ENCODE data around the gene LIN52.

The LIN52 gene

GRCh38 chr14:74127634-74128033 lies 42.9 kb downstream of the LIN52 start:
- H3K4me3 ChIP-seq (ENCODE audit: control insufficient read depth, low read depth, low read length) = no peak overlapping the region
- no peak for DNase-seq (ENCODE audit: low read depth)
- no peak for TF ChIP-seq CTCF (conservative IDR thresholded peaks at IDR 0.05; ENCODE audit: control insufficient read depth, insufficient read depth, low read depth, low read length)

- no peak for TF ChIP-seq CTCF (conservative IDR thresholded peaks at IDR 0.05; ENCODE audit: control insufficient read depth, insufficient read depth, low read depth, low read length)
- no peak for DNase-seq (ENCODE audit: low read depth)
- no peak overlapping the region for H3K4me3 ChIP-seq (ENCODE audit: control insufficient read depth, low read depth, low read length)
Observed at GRCh38 chr14:74133833-74134481, 49.2 kb downstream of the LIN52 start.

- no peak for TF ChIP-seq CTCF (conservative IDR thresholded peaks at IDR 0.05; ENCODE audit: control insufficient read depth, insufficient read depth, low read depth, low read length)
- no peak for DNase-seq (ENCODE audit: low read depth)
- H3K4me3 ChIP-seq (ENCODE audit: control insufficient read depth, low read depth, low read length) = no peak overlapping the region
Observed at GRCh38 chr14:74134484-74134883, 49.7 kb downstream of the LIN52 start.

- no peak overlapping the region for H3K4me3 ChIP-seq (ENCODE audit: control insufficient read depth, low read depth, low read length)
- peak; percentile 33 for DNase-seq (ENCODE audit: low read depth)
- no peak for TF ChIP-seq CTCF (conservative IDR thresholded peaks at IDR 0.05; ENCODE audit: control insufficient read depth, insufficient read depth, low read depth, low read length)
Observed at GRCh38 chr14:74135426-74135825, 50.7 kb downstream of the LIN52 start.

GRCh38 chr14:74140374-74140850 lies 55.7 kb downstream of the LIN52 start:
- DNase-seq (ENCODE audit: low read depth) = peak; percentile 31
- no peak for TF ChIP-seq CTCF (conservative IDR thresholded peaks at IDR 0.05; ENCODE audit: control insufficient read depth, insufficient read depth, low read depth, low read length)
- H3K4me3 ChIP-seq (ENCODE audit: control insufficient read depth, low read depth, low read length) = no peak overlapping the region

- no peak overlapping the region for H3K4me3 ChIP-seq (ENCODE audit: control insufficient read depth, low read depth, low read length)
- no peak for TF ChIP-seq CTCF (conservative IDR thresholded peaks at IDR 0.05; ENCODE audit: control insufficient read depth, insufficient read depth, low read depth, low read length)
- peak; percentile 63 for DNase-seq (ENCODE audit: low read depth)
Observed at GRCh38 chr14:74141703-74142102, 56.9 kb downstream of the LIN52 start.
